Fibroblast of lung (primary cell): ENCODE results near the gene CCDC85B. TPM values are rescaled to one million over a fixed set of nuclear protein-coding genes. Genes with fewer than 3 reads are reported as not detected.
A peak's percentile ranks its signal among the peaks of the same experiment; 100 is the strongest.

Experiments used
- DNase-seq, 2 donors: peaks; one replicate each; pipeline versions ENCODE4 v3.0.0 to v3.0.0-alpha.2; 2010; ENCODE audit warnings: low read depth in 2 of 2
- H2AFZ ChIP-seq: 2 replicates; pipeline ENCODE4 v1.5.1; 2012; ENCODE audit warnings: low read length, control low read depth, inconsistent platforms
- H3K27ac ChIP-seq: 2 replicates; pipeline ENCODE4 v1.5.1; 2011; ENCODE audit warnings: low read length, control low read depth; ENCODE audit not compliant: insufficient read depth
- H3K27me3 ChIP-seq: 2 replicates; pipeline ENCODE4 v1.5.1; 2011; ENCODE audit warnings: mild to moderate bottlenecking, low read length; ENCODE audit not compliant: control insufficient read depth, insufficient read depth
- H3K36me3 ChIP-seq: 2 replicates; pipeline ENCODE4 v1.5.1; 2011; ENCODE audit warnings: low read length; ENCODE audit not compliant: control insufficient read depth, insufficient read depth
- H3K4me1 ChIP-seq: 2 replicates; pipeline ENCODE4 v1.5.1; 2011; ENCODE audit warnings: low read length; ENCODE audit not compliant: control insufficient read depth, insufficient read depth; ENCODE audit errors: extremely low read depth
- H3K4me2 ChIP-seq: 2 replicates; pipeline ENCODE4 v1.5.1; 2011; ENCODE audit warnings: low read length, control low read depth; ENCODE audit not compliant: insufficient read depth; ENCODE audit errors: extremely low read depth
- H3K4me3 ChIP-seq, 4 experiments: fragments of 200-600 bp in 1 of 4; sonication (generic) in 1 of 4; replicated peaks in 1 of 4; 2 replicates each; pipeline ENCODE4 v1.5.1; 2011 to 2016; ENCODE audit warnings: low read length in 4 of 4, low read depth in 3 of 4, mild to moderate bottlenecking in 3 of 4, control low read depth in 2 of 4, inconsistent platforms in 1 of 4, mixed read lengths in 1 of 4; ENCODE audit not compliant: insufficient read depth in 1 of 4; ENCODE audit errors: control extremely low read depth in 1 of 4
- H3K79me2 ChIP-seq: 2 replicates; pipeline ENCODE4 v1.5.1; 2012; ENCODE audit warnings: mild to moderate bottlenecking, low read length, inconsistent platforms; ENCODE audit not compliant: control insufficient read depth, insufficient read depth
- H3K9ac ChIP-seq: 2 replicates; pipeline ENCODE4 v1.5.1; 2011; ENCODE audit warnings: mild to moderate bottlenecking, low read length, control low read depth; ENCODE audit not compliant: insufficient read depth
- H3K9me3 ChIP-seq: 2 replicates; pipeline ENCODE4 v1.5.1; 2012; ENCODE audit warnings: low read depth, low read length; ENCODE audit not compliant: control insufficient read depth, insufficient read depth
- H4K20me1 ChIP-seq: 2 replicates; pipeline ENCODE4 v1.5.1; 2011; ENCODE audit warnings: low read length; ENCODE audit not compliant: control insufficient read depth, insufficient read depth; ENCODE audit errors: extremely low read depth
- EZH2 ChIP-seq: IDR thresholded peaks from 2 replicates; pipeline ENCODE4 v1.5.1; 2012; ENCODE audit warnings: low read length, control low read depth, mild to moderate bottlenecking; ENCODE audit errors: missing control alignments
- polyA plus RNA-seq, 2 donors: library from polyadenylated mRNA; depleted of rRNA in 1 of 2; stranded (reverse) in 1 of 2; unstranded in 1 of 2; fragments of >200 nt; gene quantifications; 2 replicates each; pipeline ENCODE4 v1.2.1, GENCODE V29; 2011 to 2012; ENCODE audit warnings: missing spikeins in 1 of 2
- total RNA-seq: library from RNA; depleted of rRNA; stranded (reverse); fragments of >200 nt; gene quantifications from 2 replicates; pipeline ENCODE4 v1.2.1, GENCODE V29; 2014
- TF ChIP-seq, protein P1 (sequence below), 2 donors: IDR thresholded peaks in 1 of 2; conservative IDR thresholded peaks in 1 of 2; 1 replicate in 1 of 2; 2 replicates in 1 of 2; pipeline ENCODE4 v1.5.1; 2011 to 2012; ENCODE audit warnings: low read length in 2 of 2, control low read depth in 1 of 2, inconsistent platforms in 1 of 2, low read depth in 1 of 2, mild to moderate bottlenecking in 1 of 2

CCDC85B gene
- total and polyA plus RNA-seq, 2 donors (not counting 1 experiment from before 2014, with no cell fraction given) = 18.1 to 118 TPM

DNA sequence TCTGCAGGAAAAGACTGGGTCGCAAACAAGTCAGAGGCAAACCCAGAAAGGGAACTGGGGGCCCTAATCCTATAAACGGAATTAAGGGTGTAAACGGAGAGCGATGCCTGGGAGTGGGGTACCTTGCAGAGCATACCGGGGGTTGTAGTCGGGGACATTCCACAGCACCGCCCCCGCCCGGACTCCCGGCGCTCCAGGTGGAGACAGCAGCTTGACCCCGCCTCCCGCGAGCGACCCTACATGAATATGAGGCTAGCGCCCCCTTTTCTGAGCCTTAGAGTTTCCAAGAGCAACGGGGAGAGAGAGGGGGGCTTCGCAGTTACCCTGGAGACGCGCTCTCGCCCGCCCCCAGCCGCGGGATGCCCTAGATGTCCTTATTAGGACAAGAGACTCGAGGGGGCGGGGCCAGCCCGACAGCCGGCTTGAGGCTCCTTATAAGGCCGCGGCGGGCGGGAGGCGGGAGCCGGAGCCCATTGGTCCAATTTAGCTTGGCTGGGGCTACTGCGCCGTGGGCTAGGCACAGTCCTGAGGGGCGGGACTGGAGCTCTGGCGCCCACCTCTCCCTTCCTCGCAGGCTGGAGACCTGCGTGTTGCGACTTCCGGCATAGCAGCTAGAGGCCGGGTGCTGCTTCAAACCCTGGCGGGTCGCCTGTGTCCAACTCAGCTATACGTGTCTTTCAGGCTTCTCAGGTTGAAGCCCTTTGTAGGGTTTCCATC lies 31.2 kb upstream of the CCDC85B start:
- peak; percentile 99 for DNase-seq
- H3K27me3 ChIP-seq = no peaks in the 10 kb centered on the region
- H3K9ac ChIP-seq = peak overlapping the region; percentile 94
- peaks cover 64% of the 10 kb centered on the region for H3K79me2 ChIP-seq
- H3K4me2 ChIP-seq = peak overlapping the region; percentile 98
- peaks cover 32% of the 10 kb centered on the region for H3K4me1 ChIP-seq
- H4K20me1 ChIP-seq = peaks cover 6% of the 10 kb centered on the region
- H3K36me3 ChIP-seq = peaks cover 43% of the 10 kb centered on the region
- H3K27ac ChIP-seq = peak overlapping the region; percentile 98
- no peaks in the 10 kb centered on the region for H3K9me3 ChIP-seq
- no peak for TF ChIP-seq EZH2
- TF ChIP-seq, protein P1, sequence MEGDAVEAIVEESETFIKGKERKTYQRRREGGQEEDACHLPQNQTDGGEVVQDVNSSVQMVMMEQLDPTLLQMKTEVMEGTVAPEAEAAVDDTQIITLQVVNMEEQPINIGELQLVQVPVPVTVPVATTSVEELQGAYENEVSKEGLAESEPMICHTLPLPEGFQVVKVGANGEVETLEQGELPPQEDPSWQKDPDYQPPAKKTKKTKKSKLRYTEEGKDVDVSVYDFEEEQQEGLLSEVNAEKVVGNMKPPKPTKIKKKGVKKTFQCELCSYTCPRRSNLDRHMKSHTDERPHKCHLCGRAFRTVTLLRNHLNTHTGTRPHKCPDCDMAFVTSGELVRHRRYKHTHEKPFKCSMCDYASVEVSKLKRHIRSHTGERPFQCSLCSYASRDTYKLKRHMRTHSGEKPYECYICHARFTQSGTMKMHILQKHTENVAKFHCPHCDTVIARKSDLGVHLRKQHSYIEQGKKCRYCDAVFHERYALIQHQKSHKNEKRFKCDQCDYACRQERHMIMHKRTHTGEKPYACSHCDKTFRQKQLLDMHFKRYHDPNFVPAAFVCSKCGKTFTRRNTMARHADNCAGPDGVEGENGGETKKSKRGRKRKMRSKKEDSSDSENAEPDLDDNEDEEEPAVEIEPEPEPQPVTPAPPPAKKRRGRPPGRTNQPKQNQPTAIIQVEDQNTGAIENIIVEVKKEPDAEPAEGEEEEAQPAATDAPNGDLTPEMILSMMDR (conservative IDR thresholded peaks at IDR 0.05 in 1 of 2, IDR thresholded peaks at IDR 0.05 in 1 of 2; ENCODE audit: low read depth in 1 of 2, low read length in 2 of 2) = peak in 1 of 2 donors; percentile 5
- no peak overlapping the region for H2AFZ ChIP-seq
- peak overlapping the region; percentile 90 to 99 (median 96) for H3K4me3 ChIP-seq

DNA sequence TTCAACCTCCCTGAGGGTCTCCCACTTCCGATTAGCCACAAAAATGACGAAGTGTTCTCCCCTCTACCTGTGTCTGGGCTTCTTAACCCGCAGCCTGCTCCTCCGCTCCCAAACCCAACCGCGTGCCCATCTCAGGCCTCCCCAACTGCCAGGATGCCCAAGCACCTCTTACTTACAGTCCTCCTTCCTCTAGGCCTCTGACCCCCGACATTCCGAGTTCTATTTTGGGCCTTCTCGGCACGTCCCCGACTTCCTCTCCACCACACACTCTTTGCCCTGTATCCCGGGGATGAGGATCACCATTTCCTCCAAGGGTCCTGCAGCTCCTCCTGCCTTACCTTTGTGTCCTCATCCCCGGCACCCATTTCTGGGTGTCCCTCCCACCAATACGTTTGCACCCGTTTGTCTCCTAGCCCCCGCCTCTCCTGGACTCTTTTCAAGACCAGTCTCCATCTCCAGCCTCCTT lies 30.6 kb upstream of the CCDC85B start:
- TF ChIP-seq, protein P1 (conservative IDR thresholded peaks at IDR 0.05 in 1 of 2, IDR thresholded peaks at IDR 0.05 in 1 of 2; ENCODE audit: low read depth in 1 of 2, low read length in 2 of 2) = no peak
- TF ChIP-seq EZH2 = no peak
- Histone ChIP-seq H3K9ac (peak overlapping the region; percentile 94), H3K27me3 (no peaks in the 10 kb centered on the region), H3K4me3 (peak overlapping the region; percentile 90 to 99 (median 96)), H3K4me1 (peaks cover 28% of the 10 kb centered on the region), H2AFZ (no peak overlapping the region), H3K36me3 (peaks cover 44% of the 10 kb centered on the region), H3K79me2 (peaks cover 63% of the 10 kb centered on the region), H3K4me2 (peak overlapping the region; percentile 73), H3K27ac (peak overlapping the region; percentile 98), H3K9me3 (no peaks in the 10 kb centered on the region), H4K20me1 (peaks cover 6% of the 10 kb centered on the region)
- DNase-seq = no peak

DNA sequence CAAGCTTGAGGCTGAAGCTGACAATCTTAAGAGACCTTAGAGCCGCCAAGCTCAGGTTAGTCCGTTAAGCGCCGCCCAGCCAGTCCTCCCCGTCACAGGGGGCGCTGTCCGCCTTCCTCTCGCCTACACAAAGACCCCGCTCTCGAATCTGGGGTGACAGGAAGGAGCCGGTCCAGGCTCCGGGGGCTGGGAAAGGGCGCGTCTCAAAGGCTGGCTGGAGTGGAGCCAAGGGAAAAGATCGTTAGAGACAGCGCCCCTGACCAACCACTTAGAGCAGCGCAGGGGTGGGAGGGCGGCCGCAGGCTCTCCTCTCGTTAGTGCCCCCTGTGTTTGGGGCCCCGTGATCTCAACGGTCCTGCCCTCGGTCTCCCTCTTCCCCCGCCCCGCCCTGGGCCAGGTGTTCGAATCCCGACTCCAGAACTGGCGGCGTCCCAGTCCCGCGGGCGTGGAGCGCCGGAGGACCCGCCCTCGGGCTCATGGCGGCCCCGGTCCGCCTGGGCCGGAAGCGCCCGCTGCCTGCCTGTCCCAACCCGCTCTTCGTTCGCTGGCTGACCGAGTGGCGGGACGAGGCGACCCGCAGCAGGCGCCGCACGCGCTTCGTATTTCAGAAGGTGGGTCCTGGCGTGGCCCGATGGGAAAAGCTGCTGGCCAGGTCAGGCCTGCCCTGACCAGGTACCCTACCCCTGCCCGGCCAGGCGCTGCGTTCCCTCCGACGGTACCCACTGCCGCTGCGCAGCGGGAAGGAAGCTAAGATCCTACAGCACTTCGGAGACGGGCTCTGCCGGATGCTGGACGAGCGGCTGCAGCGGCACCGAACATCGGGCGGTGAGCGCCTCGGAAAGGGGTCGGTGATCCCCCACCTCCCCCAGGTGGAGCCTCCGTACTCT lies 30.0 kb upstream of the CCDC85B start, which contains the start of gene MUS81:
MUS81 (plus strand) TSS at position 156 of the 887 bp plus-strand sequence; CDS start at position 477, 321 bp downstream.
- Histone ChIP-seq H3K79me2 (peaks cover 57% of the 10 kb centered on the region), H4K20me1 (peaks cover 6% of the 10 kb centered on the region), H3K36me3 (peaks cover 44% of the 10 kb centered on the region)

More for the DNA sequence above, 30.0 kb upstream of the CCDC85B start, which contains the start of gene MUS81:
- Histone ChIP-seq H3K4me2 (peak within 1 kb of the TSS; percentile 98), H3K4me3 (peak within 1 kb of the TSS; percentile 90 to 99 (median 96)), H3K9me3 (no peaks in the 10 kb centered on the region), H3K27me3 (no peaks in the 10 kb centered on the region), H3K4me1 (peaks cover 25% of the 10 kb centered on the region), H3K9ac (peak within 1 kb of the TSS; percentile 94), H3K27ac (peak within 1 kb of the TSS; percentile 98), H2AFZ (no peak within 1 kb of the TSS)
- no peak for TF ChIP-seq EZH2
- TF ChIP-seq, protein P1 (conservative IDR thresholded peaks at IDR 0.05 in 1 of 2, IDR thresholded peaks at IDR 0.05 in 1 of 2; ENCODE audit: low read depth in 1 of 2, low read length in 2 of 2) = peak; percentile 59 to 70
- DNase-seq = peak; percentile 98 to 99
